ENCODE measurements around the gene MMP14. TPM values are rescaled to one million over a fixed set of nuclear protein-coding genes. Genes with fewer than 3 reads are reported as not detected.
"Not testable (repeated sequence)": the region's sequence is repeated elsewhere in the genome, so short reads cannot be mapped to it uniquely, and the experiment has no call there.

Gene MMP14
- total RNA-seq, 1 experiment from 2014 or later: 10.5 TPM

DNA sequence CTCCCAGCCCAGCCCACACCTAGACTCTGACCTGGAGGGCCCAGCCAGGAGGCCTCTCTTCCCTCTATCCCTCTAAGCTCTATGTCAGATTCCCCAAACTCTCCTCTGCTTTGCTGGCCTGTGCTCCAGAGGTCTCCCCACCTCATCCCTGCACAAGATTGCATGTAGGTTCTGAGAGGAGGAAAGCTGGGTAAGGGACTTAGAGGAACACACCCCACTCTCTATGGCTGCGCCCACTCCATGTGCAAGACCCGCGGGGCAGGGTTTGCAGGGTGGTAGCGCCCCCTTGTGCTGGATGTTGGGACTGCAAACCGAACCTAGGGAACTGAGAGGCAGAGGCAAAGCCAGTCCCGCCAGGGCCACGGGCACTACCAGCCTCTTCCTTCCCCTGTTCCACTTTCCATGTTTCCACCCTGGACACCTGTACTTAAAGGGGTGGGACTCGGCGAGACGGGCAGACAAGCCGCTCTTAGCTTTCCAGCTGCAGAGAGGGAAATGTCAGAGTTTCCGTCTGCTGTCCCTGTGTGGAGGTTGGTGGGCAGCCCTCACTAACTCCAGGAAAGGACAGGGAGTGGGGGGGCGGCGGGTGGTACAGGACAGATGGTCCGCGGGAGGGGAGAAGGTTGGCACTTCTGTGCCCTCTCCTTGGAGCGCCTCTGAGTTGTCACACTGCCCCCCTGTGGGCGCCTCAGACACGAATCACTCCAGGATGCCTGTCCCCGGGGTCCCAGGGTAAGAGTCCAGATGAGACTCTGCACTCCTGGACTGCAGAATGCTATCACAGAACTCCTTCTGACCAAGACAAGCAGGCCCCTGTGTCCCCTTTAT is 16.8 kb downstream of the MMP14 start:
- H3K4me3 Mint-ChIP-seq (ENCODE audit: low read depth, unreplicated experiment): peak overlapping the region; percentile 52
- no peaks in the 10 kb centered on the region for H3K36me3 Mint-ChIP-seq (ENCODE audit: insufficient read depth, unreplicated experiment)
- CTCF ChIA-PET: interaction anchor here (0.6 to 3.4 kb wide), 14 partner anchors 14 to 263 kb away, joined by 3 to 46 read pairs (median 4); partner anchors contain the start of genes LRP10, MMP14 and OXA1L
- peak; percentile 91 for DNase-seq
- no peaks in the 10 kb centered on the region for H3K4me1 Mint-ChIP-seq (ENCODE audit: low read depth, unreplicated experiment)
- TF ChIP-seq, protein P1, sequence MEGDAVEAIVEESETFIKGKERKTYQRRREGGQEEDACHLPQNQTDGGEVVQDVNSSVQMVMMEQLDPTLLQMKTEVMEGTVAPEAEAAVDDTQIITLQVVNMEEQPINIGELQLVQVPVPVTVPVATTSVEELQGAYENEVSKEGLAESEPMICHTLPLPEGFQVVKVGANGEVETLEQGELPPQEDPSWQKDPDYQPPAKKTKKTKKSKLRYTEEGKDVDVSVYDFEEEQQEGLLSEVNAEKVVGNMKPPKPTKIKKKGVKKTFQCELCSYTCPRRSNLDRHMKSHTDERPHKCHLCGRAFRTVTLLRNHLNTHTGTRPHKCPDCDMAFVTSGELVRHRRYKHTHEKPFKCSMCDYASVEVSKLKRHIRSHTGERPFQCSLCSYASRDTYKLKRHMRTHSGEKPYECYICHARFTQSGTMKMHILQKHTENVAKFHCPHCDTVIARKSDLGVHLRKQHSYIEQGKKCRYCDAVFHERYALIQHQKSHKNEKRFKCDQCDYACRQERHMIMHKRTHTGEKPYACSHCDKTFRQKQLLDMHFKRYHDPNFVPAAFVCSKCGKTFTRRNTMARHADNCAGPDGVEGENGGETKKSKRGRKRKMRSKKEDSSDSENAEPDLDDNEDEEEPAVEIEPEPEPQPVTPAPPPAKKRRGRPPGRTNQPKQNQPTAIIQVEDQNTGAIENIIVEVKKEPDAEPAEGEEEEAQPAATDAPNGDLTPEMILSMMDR (IDR thresholded peaks at IDR 0.05; ENCODE audit: unreplicated experiment): peak; percentile 77
- BruUV-seq (replicated peaks): no TSS peak
- peak overlapping the region; percentile 51 for H3K27ac Mint-ChIP-seq (ENCODE audit: unreplicated experiment)
- no peaks in the 10 kb centered on the region for H3K27me3 Mint-ChIP-seq (ENCODE audit: unreplicated experiment)
- intact Hi-C loops (cut with micrococcal nuclease; ENCODE audit: unreplicated experiment): loop anchor here (1.0 to 5.0 kb wide), 4 partner anchors 30 to 296 kb away; no protein-coding TSS in a partner anchor
- no peaks in the 10 kb centered on the region for H3K9me3 Mint-ChIP-seq (ENCODE audit: low read depth, unreplicated experiment)

DNA sequence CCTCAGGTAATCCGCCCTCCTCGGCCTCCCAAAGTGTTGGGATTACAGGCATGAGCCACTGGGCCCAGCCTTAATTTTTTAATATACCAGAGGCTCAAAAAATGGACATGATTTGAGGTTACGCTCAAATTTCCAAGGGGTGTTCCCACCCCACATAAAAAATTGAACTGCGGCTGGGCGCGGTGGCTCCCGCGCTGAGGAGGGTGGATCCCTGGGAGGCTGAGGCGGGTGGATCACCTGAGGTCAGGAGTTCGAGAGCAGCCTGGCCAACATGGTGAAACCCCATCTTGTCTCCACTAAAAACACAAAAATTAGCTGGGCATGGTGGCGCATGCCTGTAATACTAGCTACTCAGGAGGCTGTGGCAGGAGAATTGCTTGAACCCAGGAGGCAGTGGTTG is 17.9 kb downstream of the MMP14 start:
- H3K4me3 Mint-ChIP-seq (ENCODE audit: low read depth, unreplicated experiment); BruUV-seq (replicated peaks); H3K27ac Mint-ChIP-seq (ENCODE audit: unreplicated experiment); H3K36me3 Mint-ChIP-seq (ENCODE audit: insufficient read depth, unreplicated experiment); H3K27me3 Mint-ChIP-seq (ENCODE audit: unreplicated experiment); H3K9me3 Mint-ChIP-seq (ENCODE audit: low read depth, unreplicated experiment); DNase-seq; H3K4me1 Mint-ChIP-seq (ENCODE audit: low read depth, unreplicated experiment): not testable (repeated sequence)
- CTCF ChIA-PET: interaction anchor here (0.7 to 3.4 kb wide), 10 partner anchors 15 to 247 kb away, joined by 3 to 46 read pairs (median 4); partner anchors contain the start of genes LRP10 and PSMB5
- intact Hi-C loops (cut with micrococcal nuclease; ENCODE audit: unreplicated experiment): loop anchor here (5.0 kb wide), 1 partner anchor 197 kb away; no protein-coding TSS in a partner anchor

DNA sequence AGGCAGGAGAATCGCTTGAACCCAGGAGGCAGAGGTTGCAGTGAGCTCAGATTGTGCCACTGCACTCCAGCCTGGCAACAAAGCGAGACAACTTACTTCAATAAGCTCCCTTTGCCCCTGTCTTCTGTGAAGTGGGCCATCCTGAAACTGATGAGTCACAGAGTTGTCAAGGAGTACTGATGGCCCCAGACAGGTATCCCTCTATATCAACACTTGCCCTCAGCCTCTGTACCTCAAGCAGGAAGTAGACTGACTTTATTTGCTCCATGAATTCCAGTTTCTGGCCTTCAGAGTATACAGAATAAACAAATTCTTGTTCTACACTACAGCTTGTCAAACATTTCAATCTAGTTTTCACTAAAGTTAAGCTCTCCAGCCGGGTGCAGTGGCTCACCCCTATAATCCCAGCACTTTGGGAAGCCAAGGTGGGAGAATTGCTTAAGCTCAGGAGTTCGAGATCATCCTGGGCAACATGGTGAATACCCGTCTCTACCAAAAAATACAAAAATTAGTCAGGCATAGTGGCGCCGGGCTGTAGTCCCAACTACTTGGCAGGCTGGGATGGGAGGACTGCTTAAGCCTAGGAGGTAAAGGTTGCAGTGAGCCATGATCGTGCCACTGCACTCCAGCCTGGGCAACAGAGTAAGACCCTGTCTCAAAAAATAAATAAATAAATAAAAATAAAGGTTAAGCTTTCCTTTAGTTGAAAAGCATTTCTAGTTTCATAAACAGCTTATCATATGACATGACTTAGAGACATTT is 18.8 kb downstream of the MMP14 start:
- H3K27ac Mint-ChIP-seq (ENCODE audit: unreplicated experiment): no peak overlapping the region
- H3K4me3 Mint-ChIP-seq (ENCODE audit: low read depth, unreplicated experiment): no peak overlapping the region

DNA sequence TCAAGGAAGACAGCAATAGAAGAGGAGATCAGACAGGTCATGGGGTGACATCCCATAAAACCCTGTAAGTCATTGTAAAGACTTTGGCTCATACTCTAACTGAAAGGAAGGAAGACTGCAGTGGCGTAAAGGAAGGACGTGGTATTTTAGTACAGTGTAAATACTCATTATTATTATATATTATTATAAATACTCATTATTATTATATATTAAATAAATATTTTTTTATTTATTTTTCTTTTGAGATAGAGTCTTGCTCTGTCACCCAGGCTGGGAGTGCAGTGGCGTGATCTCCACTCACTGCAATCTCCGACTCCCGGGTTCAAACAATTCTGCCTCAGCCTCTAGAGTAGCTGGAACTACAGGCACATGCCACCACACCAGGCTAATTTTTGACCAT is 20.0 kb downstream of the MMP14 start:
- H3K27me3 Mint-ChIP-seq (ENCODE audit: unreplicated experiment): no peaks in the 10 kb centered on the region

More for the DNA sequence above, 18.8 kb downstream of the MMP14 start:
- H3K4me1 Mint-ChIP-seq (ENCODE audit: low read depth, unreplicated experiment): no peaks in the 10 kb centered on the region
- intact Hi-C loops (cut with micrococcal nuclease; ENCODE audit: unreplicated experiment): loop anchor here (5.0 kb wide), 1 partner anchor 198 kb away; no protein-coding TSS in a partner anchor
- no peaks in the 10 kb centered on the region for H3K36me3 Mint-ChIP-seq (ENCODE audit: insufficient read depth, unreplicated experiment)
- BruUV-seq (replicated peaks): no TSS peak
- CTCF ChIA-PET: interaction anchor here (0.6 to 3.4 kb wide), 8 partner anchors 32 to 294 kb away, joined by 3 to 46 read pairs (median 3); partner anchors contain the start of gene PSMB5
- DNase-seq: no peak
- no peaks in the 10 kb centered on the region for H3K9me3 Mint-ChIP-seq (ENCODE audit: low read depth, unreplicated experiment)
- TF ChIP-seq, protein P1 (IDR thresholded peaks at IDR 0.05; ENCODE audit: unreplicated experiment): no peak
- H3K27me3 Mint-ChIP-seq (ENCODE audit: unreplicated experiment): no peaks in the 10 kb centered on the region

DNA sequence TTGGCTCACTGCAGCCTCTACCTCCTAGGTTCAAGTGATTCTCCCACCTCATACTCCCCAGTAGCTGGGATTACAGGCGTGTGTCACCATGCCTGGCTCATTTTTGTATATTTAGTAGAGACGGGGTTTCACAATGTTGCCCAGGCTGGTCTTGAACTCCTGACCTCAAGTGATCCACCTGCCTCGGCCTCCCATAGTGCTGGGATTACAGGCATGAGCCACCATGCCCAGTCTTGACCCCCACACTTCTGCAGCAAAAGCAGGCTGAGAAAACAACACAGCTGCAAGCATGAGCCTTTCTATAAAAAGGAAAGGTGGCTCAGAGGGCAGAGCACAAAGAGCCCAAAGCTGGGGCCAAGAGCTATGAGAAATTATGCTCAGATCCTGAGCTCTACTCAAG is 24.0 kb downstream of the MMP14 start:
- intact Hi-C loops (cut with micrococcal nuclease; ENCODE audit: unreplicated experiment): not testable (repeated sequence)

More for the DNA sequence above, 20.0 kb downstream of the MMP14 start:
- BruUV-seq (replicated peaks): no TSS peak
- Mint-ChIP-seq H3K4me3 (ENCODE audit: low read depth, unreplicated experiment) (no peak overlapping the region), H3K27ac (ENCODE audit: unreplicated experiment) (no peak overlapping the region), H3K36me3 (ENCODE audit: insufficient read depth, unreplicated experiment) (no peaks in the 10 kb centered on the region), H3K4me1 (ENCODE audit: low read depth, unreplicated experiment) (no peaks in the 10 kb centered on the region), H3K9me3 (ENCODE audit: low read depth, unreplicated experiment) (no peaks in the 10 kb centered on the region)
- intact Hi-C loops (cut with micrococcal nuclease; ENCODE audit: unreplicated experiment): no loop called here
- CTCF ChIA-PET: interaction anchor here (0.6 to 1.9 kb wide), 2 partner anchors 32 to 35 kb away, joined by 3 to 4 read pairs; no protein-coding TSS in a partner anchor
- TF ChIP-seq, protein P1 (IDR thresholded peaks at IDR 0.05; ENCODE audit: unreplicated experiment): no peak
- DNase-seq: no peak

More for the DNA sequence above, 24.0 kb downstream of the MMP14 start:
- H3K36me3 Mint-ChIP-seq (ENCODE audit: insufficient read depth, unreplicated experiment); H3K9me3 Mint-ChIP-seq (ENCODE audit: low read depth, unreplicated experiment); H3K27me3 Mint-ChIP-seq (ENCODE audit: unreplicated experiment); BruUV-seq (replicated peaks); H3K4me1 Mint-ChIP-seq (ENCODE audit: low read depth, unreplicated experiment); H3K27ac Mint-ChIP-seq (ENCODE audit: unreplicated experiment); DNase-seq; H3K4me3 Mint-ChIP-seq (ENCODE audit: low read depth, unreplicated experiment); CTCF ChIA-PET: not testable (repeated sequence)
